HUDEP-2 (cell line): Measurements from ENCODE around the gene CEP112.
"Not testable (repeated sequence)": the region's sequence is repeated elsewhere in the genome, so short reads cannot be mapped to it uniquely, and the experiment has no call there.

Experiments used
- DNase-seq, 76 experiments: peaks; one replicate each; lab custom pipeline; 2025; ENCODE audit not compliant: unreplicated experiment in 76 of 76; lab: John Stamatoyannopoulos, UW

Gene CEP112

DNA sequence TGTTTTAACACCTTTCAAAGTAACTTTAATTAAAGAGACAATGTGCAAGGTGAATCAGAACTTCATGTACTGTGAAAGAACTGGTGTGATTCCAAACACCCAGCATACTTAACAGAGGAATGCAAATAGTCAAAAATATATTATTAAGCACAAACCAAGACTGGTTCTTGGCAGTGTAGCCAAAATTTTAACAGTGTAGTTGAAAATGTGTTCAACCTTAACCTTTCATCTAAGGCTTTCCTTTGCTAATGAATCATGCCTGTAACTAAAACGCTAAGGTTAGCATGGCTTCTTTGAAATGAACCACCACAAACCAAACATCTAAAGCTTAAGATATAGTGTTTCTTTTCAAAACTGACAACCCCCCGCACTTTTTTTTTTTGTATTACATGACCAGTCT lies 484.2 kb downstream of the CEP112 start:
- no peak for DNase-seq

DNA sequence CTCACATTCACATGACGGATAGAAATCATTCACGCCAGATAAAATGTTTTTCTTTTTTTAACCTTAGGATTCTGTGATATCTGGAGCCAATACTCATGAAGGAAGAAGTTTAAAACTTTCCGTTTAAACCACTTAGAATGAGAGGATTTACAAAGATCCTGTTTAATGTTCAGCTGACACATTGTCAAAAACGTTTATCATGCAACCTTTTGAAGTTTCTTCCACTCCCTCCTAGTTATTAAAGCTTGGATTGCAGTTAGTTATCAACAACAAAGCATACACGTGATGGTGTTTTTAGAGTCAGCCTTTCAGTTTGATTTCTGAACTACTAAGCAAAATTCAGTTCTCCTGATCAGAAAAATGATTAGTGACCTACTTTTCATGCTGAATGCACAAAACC lies 487.2 kb downstream of the CEP112 start:
- no peak for DNase-seq

DNA sequence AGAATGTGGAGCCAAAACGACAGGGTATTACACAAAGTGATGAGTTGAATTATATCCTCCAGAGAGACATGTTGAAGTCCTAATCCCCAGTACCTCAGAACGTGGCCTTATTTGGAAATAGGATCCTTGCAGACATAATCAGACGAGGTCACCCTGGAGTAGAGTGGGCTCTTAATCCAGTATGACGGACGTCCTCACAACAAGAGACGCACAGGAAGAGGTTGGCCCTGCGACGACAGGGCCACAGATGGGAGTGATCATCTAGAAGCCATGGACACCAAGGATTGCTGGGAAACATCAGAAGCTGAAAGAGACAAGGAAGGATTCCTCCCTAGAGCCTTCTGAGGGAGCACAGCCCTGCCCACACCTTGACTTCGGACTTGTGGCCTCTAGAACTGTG lies 488.0 kb downstream of the CEP112 start:
- no peak for DNase-seq

DNA sequence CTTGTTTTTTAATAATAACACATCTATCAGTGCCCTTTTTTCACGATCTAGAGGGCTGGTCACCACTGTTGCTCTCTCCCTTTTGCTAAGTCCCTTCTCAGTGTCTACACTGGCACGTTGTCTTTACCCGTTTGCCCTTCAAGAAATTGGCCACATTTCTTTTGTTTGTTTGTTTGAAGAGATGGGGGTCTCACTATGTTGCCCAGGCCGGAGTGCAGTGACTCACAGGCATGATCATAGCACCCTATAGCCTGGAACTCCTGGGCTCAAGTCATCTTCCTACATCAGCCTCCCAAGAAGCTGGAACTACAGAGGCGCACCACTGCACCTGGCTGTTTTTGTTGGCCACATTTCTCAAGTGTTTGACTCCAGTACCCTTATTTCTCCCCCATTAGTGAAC lies 492.5 kb downstream of the CEP112 start:
- no peak for DNase-seq

- DNase-seq, result no peak
Measured at GRCh38 chr17:65698381-65699061, 493.4 kb downstream of the CEP112 start.

- DNase-seq, result no peak
Measured at GRCh38 chr17:65697661-65698060, 494.3 kb downstream of the CEP112 start.

DNA sequence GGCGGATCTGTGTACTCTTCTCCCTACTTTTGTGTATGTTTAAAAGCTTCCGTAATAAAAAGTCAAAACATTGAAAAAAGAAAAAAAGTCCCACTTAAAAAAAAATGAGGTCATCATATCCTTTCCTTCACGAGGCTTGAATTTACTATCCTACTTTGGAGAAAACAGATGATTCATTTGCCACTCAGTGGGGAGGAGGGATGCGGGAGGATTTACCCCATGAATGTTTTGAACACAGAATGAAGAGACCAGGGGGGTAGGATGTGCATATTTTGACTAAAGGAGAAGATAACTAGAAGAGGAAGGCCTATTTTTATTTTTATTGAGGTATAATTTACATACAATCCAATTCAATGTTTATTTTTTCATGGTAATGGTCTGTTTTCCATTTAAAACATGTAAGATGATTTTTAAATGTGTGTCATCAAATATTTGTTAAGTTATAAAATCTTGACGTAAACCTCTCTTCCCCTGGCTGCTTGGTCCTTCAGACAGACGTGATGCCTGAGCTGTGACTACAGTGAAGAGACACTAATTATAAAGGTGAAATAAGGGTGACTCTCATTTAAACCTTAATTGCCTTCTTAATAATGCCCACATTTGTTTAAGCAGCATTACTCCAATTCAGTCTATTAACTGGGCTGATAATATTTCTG lies 495.1 kb downstream of the CEP112 start:
- no peak for DNase-seq

DNA sequence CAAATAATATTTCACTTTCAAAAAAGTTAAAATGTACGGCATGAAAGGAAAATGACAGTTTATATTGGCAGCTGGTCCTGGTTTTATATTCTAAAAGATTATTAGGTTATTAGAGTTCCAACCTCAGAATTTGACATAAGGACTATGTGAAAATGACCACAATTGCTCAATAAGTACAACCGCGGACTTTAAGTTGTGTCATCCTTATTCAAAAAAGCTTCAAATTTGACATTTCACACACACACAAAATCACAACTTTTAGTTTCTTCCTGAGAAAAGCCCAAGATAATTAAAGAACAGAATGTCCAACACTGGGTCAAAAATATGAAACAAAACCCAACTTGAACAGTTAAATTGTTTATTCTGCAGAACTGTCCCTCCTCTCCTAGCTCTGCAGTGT lies 497.3 kb downstream of the CEP112 start:
- no peak for DNase-seq

DNA sequence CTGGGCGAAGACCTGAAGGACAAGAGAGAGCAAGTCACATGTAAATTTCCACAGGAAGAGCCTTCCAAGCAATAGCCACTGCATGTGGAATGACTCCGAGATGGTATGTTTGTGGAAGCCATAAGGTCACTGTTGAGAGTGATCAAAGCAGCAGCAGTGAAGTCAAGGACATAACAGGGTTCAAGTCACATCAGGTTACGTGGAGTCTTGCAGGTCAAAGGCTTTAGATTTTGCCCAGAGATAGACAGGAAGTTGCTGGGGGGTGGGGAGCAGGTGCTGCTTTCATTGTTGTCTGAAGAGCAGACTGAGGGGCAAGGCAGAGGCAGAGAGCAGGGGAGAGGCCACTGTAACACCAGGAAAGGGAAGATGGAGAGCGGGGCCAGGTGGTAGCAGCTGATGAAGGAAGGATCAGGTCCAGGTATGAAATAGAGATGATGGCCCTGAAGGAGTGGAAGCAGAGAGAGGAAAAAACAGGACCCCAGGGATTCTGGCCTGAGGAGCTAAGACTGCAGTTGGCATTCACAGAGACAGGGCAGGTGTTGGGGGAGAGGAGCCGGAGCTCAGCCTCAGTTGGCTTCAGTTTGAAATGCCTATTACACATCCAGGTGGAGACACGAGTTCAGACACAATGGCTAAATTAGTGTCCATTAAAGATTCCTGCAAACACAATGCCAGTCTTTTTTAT lies 501.2 kb downstream of the CEP112 start:
- no peak for DNase-seq

- DNase-seq, result no peak
Measured at GRCh38 chr17:65688307-65688706, 503.6 kb downstream of the CEP112 start.

GRCh38 chr17:65685110-65685509 lies 506.8 kb downstream of the CEP112 start:
- no peak for DNase-seq

DNA sequence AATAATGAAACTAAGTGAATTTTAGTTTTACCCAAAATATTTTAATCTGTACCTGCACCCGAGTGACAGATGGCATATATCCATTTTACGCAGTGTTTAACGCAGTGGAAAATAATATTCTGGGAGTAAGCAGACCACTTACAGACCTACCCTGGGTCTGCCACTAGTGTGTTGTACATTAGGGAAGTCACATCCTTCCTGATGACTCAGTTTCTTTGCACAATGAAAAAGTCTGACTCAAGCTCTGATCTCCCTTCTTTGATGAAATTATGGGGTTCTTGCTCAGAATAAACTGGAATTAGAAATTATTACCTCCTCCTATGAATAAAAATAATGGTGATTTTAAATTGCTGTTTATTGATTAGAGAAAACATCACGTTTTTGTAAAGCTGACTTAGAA lies 507.3 kb downstream of the CEP112 start:
- DNase-seq, result no peak

- DNase-seq, result no peak
Measured at GRCh38 chr17:65683428-65683827, 508.5 kb downstream of the CEP112 start.

- DNase-seq, result not testable (repeated sequence)
Measured at GRCh38 chr17:65681763-65682162, 510.2 kb downstream of the CEP112 start.

- no peak for DNase-seq
Measured at GRCh38 chr17:65679165-65679845, 512.6 kb downstream of the CEP112 start.

GRCh38 chr17:65678546-65678945 lies 513.4 kb downstream of the CEP112 start:
- no peak for DNase-seq

GRCh38 chr17:65677932-65678331 lies 514.0 kb downstream of the CEP112 start:
- no peak for DNase-seq

DNA sequence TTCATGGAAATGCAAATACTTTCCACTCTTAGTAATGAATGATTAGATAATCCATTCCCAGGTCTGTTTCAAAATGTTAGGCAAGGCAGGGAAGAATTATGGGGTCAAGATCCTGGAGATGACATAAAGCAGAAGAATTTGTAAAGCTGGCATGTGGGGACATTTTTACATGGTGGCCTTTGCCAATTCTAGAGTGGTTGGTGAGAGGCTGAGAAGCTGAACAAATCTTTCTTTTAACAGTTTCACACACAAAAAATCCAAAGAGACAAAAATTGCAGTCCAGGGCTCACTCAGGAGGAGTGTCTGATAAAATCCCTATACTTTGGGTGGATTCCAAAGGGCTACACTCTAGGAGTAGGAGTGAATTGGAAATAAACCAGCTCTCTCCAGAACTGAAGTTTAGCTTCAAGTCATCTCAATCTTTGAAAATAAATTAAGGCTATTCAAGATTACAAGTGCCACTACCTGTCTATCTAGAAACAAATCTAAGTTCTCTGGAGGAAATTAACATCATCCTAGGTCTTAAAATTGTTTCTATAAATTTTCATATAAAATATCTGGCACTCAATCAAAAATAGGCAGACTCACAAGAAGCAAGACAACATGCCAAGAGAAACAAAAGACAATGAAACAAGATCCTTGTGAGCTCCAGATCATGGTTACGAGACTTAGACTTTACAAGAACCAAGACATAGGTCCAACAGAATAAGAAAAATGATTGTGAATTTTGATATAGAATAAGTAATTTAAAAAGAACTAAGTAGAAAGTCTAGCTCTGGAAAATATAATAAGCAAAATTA lies 517.5 kb downstream of the CEP112 start:
- no peak for DNase-seq

GRCh38 chr17:65670667-65671371 lies 521.1 kb downstream of the CEP112 start:
- DNase-seq, result no peak

GRCh38 chr17:65668211-65668610 lies 523.7 kb downstream of the CEP112 start:
- DNase-seq, result no peak
